Activated CD8-positive, alpha-beta memory T cell treated with anti-CD3 and anti-CD28 coated beads, Interleukin-2, amount 50 U/mL, for 1 hour (primary cell): ENCODE measurements around the gene ACTR2.
"Not testable (repeated sequence)": the region's sequence is repeated elsewhere in the genome, so short reads cannot be mapped to it uniquely, and the experiment has no call there.

Source experiments
- DNase-seq: peaks from one replicate; pipeline ENCODE4 v3.0.0-alpha.2; 2020; ENCODE audit errors: extremely low read depth

The ACTR2 gene

DNA sequence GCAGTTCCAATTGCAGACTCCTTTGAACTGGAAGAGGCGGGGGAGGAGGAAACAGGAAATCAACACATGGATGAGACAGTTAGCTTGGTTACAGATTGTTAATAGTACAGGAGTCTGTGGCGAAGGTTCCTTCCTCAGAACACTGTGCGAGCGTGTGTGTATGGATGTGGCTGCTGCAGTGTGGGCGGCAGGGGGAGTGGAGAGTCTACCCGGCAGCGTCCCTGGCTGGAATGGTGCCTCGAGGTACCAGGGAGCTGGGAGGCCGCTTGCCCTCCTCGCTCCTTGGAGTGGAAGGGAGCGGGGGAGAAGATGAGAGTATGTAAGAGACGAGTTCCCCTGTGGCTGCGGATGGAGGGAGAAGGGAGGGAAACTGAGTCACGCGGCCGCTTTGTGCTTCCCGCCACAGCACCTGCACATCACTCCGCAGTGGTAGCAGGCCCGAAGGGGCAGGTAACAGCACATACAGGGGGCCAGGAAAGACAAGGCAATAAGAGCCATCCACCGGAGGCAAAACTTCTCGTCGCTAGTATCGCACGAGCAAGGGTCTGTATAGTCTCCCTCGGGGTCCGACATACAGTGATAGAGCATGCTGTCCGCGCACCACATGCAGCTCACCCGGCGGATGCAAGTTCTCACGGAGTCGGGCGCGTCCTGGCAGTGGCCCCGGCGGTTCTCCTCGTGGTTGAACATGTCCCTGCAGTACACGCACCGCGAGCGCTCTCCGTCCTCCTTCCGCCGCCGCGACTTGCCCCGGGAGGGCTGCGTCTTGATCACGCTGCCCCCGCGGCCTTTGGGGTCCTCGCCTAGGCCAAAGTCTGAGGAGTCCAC, 85.7 kb downstream of the ACTR2 start:
- no peak for DNase-seq

DNA sequence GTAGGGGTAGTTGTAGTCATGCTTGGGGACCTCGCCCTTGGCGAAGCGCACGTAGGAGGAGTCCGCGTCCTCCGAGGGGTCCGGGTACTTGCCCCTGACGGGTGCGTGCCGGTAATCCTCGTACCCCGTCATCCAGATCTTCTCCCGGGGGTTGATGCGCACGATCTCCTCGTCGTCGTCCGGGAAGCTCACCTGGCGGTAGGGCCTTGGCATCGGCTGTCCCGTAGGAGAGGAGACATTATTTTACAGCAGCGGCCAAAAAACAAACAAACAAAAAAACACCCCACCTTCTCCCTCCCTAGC, 86.3 kb downstream of the ACTR2 start:
- no peak for DNase-seq

DNA sequence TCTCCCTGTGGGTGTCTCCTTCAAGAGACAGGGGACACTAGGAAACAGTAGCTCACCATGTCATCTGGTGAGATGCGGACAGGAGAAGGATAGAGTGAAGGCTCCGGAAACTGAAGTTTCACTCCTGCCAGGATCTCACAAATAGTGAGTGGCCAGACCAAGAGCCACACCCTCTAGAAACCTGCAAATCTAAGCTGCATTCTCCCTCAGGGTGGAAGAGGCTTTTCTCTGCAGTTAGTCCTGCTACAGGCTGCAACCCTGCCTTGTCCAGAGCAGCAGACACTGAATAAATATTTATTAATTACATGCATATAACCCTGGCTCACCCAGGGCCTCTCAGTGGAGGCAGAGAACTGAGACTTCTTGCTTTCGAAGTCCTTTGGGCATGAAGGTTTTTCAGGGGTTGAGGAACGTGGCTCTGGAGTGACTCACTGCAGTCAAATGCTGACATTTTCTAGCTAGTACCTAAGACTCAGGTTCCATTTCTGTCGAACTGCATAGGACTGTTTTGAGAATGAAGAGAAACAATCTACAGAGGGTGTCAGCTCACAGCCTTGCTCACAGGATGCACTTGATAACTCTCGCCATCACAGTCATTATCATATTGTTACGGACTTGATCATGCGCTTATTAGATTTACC, 87.3 kb downstream of the ACTR2 start:
- no peak for DNase-seq

DNA sequence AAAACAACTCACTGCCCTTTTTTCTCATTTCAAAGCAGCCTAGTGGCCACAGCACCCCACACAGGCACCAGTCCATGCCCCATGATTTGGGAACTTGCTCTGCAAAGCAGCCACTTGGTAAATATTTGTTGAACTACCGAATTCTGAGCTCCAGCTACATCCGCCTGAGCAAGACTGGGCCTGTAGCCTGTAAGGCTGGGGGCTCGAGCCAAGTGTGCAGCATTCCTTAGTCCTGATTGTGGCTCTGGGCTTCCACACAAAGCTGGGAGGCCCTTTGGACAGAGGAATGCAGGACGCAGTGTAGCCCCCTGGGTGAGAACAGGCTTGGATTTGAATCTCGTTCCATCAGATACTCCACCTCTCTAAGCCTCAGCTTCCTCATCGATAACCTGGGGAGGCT, 88.4 kb downstream of the ACTR2 start:
- DNase-seq = no peak

DNA sequence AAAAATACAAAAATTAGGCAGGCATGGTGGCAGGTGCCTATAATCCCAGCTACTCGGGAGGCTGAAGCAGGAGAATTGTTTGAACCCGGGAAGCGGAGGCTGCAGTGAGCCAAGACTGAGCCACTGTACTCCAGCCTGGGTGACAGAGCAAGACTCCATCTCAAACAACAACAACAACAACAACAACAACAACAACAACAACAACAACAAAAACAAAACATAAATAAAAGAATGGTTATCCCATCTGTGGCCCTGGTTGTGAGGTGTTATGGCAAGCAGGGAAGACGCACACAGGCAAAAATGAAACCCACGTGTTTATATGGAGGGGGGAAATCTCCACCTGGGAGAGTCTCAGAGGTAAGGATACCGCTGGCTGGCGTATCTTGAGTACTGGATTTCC, 89.7 kb downstream of the ACTR2 start:
- not testable (repeated sequence) for DNase-seq

DNA sequence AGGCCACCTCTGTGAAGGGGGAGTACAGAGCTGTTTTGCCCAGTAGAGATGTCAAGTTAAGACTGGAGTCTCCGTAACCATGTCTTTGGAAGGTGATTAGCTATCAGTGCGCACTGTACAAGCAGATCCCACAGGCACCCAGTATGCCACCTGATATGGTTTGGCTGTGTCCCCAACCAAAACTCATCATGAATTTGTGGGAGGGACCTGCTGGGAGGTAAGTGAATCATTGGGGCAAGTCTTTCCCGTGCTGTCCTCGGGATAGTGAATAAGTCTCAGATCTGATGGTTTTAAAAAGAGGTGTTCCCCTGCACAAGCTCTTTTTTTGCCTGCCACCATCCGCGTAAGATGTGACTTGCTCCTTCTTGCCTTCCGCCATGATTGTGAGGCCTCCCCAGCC, 90.2 kb downstream of the ACTR2 start:
- DNase-seq = no peak

DNA sequence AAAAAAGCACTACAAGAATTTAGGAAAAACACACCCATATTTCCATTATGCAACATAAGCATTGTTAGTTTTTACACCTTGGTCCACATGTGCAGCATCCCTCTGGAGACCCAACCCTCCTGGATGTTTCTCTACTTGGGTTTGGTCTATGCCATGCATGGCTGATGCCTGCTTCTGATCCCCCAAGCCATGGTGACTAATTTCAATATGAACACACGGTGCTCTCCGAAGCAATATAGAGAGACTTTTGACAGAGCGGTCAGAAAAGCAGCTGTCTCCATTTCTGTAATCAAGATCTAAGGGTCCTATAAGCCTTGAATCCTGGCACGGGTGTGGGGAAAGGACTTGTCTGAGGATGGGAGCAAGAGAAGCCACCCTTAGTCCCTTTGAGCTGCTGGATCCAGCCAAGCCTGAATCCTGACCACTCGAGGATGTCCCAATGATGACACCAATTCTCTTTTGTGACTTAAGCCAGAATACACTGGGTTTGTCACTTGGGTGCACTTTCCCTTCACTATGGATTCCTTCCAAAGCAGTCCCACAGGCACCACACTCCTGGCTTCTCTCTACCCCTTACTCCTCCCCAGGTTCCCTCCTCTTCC, 91.5 kb downstream of the ACTR2 start:
- DNase-seq = no peak

DNA sequence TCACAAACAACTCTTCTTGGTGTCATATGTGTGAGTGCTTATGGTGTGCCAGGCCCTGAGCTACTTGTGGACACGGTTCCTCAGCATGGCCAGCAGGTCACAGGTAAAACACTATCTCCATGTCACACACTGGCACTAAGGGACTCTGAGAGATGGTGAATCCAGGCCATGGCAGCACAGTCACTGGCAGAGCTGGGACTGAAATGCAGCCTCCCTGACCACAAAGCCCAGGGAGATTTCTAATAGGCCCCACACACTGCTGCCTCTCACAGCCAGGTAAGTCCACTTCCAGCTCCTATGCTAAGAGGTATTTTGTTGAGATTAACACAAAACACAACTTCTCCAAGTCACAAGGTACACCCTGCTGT, 92.0 kb downstream of the ACTR2 start:
- DNase-seq = no peak

DNA sequence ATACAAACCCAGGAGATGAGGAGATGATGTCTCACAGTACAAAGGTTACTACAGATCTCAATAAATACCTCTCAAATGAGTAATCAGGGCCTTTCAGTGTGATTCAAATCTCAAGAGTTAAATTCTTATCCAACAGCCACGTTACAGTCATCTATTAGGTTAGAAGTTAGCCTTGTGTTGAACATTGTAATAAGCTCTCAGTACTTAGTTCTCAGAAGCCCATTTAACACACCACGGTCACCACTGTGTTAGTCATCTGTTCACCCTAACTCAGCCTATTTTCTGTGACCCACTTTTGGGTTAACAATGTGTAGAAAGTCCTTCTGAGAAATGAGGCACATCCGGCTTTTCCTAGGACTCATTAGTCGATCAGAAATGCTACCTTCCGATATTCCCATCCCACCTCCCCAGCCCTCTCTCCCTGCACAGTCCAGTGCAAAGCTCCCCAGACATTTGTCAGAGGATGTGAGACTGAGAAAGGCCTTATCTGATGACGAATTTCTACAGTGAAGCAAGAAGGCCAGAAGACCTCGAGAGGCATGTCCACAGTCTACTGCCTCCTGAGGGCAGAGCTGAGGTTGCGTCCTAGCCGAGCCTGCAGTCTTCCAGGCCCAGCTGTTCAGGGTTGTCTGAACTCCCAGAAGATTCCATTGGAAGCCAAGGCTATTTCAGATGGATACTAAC, 92.6 kb downstream of the ACTR2 start:
- DNase-seq = no peak
